T follicular helper cell (primary cell): Measurements from ENCODE around the gene POMP.
"Not testable (repeated sequence)": the region's sequence is repeated elsewhere in the genome, so short reads cannot be mapped to it uniquely, and the experiment has no call there.

Experiments used
- DNase-seq: peaks from one replicate; pipeline ENCODE4 v3.0.0-alpha.2; 2020; ENCODE audit warnings: low read depth

POMP gene

DNA sequence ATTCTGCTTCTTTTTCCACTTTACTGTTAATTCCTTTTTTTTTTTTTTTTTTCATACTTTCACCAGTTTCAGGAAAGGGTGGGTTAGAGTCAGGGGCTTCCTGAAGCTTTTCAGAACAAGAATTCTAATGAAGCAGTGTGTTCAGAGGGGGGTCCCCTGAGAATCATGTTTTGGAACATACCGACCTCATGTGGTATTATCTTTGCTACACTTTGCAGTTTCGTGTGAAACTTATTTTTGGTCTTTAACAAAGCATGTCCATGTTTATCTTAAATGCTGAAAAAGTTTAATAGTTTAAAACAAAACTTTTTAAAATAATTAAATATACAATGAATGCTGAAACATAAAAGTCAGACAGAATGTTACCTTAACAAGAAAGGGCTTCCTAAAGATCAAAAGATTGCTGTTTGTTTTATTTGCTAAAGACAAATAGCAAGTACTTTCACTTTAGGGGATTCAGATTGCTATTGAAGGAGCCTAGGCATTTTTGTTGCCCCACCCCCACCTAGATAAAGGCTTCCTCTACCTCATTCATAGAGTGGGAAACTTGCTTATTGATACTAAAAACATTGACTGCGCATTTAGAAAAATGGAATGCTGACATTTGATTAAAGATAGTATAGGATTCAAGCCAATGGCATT, 21.1 kb upstream of the POMP start:
- DNase-seq, result no peak

GRCh38 chr13:28638756-28639155, 20.2 kb upstream of the POMP start:
- no peak for DNase-seq

DNA sequence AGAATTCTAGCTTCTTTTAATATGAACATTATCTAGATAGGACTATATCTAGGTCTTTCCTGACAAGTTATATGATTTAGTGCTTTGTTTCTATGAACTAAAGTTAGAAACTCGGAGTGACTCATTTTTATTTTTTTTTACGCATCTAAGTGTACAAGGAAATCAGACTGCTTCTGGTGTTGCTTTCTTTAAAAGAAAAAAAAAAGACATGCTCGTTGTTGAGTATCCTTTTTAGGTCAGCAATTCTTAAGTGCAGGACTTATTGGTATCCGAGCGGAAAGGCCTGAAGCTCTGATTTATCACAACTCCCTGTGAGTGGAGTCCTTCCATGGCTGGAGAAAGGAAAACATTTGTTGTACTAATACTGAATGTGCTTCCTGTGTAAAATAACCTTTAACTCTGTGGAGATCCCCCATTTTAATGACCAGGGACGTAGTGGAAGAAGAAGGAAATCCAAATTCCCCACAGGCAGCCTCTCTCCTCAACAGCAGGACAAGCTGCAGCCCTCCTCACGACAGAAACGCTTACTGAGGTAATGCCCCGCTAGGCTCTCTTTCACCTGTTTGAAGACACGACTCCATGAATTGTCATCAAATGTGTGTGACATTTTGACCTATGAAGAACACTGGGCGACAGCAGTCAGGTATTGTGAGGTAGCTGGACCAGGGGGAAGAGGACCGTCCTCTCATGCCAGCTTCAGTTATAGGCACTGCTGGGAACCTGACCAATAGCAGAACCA, 17.9 kb upstream of the POMP start:
- no peak for DNase-seq

GRCh38 chr13:28641600-28641926, 17.4 kb upstream of the POMP start:
- DNase-seq, result no peak

DNA sequence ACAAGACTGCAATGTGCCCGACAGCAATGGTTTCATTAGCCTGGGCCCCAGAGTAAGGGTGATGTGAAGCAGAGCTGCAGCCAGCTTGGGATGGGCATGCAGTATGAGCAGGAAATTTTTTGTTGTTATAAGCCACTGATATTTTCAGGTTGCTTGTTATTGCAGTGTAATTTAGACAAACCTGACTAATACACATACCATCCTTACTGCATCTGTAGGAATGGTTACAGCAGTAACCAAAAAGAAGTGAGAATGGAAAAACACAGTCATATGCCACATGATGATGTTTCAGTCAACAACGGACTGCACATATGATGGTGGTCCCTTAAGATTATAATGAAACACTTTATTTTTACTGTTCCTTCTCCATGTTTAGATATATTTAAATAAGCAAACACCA, 8.6 kb upstream of the POMP start:
- no peak for DNase-seq

DNA sequence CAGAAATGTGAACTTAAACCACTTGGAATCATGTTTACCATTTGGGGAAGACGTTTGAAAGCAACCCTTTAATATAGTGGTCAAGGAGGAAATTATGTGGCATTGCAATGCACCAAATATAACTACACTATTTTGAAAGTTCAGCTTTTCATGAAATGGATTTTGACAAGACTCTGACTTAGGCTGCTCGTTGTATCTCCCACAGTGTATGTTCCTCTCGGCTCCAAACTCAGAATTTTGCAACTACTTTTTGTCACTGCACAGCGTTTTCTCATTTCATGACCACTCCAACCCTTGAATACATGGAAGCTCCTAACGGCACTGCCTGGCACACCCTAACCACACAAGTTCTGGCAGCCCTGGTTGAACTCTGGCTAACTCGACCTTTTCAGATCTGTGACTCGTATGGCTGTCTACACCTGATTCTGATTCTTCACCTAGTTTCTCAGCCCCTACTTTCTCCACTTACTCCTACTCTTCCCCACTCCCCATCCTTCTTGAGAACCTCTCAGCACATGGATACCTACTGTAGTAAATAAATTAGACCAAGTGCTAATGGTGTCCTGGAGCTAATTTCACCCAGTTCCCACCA, 7.0 kb upstream of the POMP start:
- no peak for DNase-seq

GRCh38 chr13:28653111-28653510, 5.8 kb upstream of the POMP start:
- no peak for DNase-seq

GRCh38 chr13:28654276-28654675, 4.7 kb upstream of the POMP start:
- no peak for DNase-seq

- DNase-seq, result no peak
These were observed 3.4 kb upstream of the POMP start for GRCh38 chr13:28655561-28655960.

GRCh38 chr13:28657784-28658538, 969 bp upstream of the POMP start:
- no peak for DNase-seq

DNA sequence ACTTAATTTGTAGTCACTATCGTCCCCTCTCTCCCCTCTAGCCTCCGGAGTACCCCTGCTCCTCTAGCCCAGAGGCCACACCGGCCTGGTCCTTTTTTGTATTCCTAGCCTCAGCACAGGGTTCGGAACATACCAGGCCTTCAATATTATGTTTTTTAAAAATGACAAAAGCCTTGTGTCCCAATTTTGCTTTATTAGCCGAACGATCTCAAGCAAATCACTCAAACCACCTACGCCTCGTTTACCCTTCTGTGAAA, 463 bp upstream of the POMP start:
- no peak for DNase-seq

GRCh38 chr13:28659621-28659970, 666 bp downstream of the POMP start:
- no peak for DNase-seq

DNA sequence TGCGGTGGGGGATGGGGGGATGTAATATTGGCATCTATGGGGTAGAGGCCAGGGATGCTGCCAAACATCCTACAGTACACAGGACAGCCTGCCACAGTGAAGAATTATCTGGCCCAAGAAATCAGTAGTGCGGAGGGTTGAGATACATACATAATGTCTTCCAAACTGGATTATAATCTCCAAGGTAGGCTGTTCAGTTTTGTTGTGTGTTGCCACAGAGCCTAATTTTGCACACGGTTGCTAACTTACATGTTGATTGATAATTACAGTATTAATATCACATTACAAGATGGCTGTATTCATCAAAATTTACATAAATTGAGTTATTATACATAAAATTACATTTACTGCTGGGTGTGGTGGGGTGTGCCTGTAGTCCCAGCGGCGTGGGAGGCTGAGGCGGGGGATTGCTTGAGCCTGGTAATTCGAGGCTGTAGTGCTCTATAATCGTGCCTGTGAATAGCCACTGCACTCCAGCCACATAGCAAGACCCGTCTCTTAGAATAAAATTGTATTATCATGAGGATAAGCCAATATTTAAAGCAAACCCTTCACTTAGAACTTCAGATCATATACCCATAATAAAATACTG, 8.1 kb downstream of the POMP start:
- no peak for DNase-seq

DNA sequence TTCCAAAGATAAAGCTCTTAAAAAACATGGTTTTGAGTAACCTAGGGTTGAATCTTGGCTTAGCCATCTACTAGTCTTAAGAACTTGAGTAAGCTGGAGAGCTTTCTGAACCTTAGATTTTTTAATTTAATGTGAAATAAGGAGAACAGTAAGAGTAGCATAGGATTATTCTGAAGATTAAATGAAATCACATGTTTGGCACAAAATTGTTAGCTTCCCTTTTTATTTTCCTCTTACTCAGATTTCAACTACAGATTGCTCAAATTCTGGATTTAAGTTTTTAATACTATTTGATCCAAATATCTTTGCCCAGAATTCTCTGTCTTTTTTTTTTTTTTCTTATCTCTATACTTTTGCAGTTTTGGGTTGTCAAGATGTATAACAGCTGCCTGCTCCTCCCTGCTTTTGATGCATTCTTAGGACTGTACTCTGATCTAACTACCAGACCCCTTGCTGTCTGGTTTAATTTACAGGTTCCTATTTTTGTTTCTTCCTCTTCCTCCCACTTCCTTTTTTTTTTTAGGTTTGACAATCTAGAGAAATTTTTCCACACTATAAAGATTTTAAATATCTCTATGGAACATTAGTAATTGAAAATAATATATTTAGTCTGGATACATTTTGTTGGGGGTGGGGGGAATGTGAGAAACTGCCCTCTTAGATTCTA, 12.3 kb downstream of the POMP start:
- DNase-seq, result no peak

- no peak for DNase-seq
These were observed 19.9 kb downstream of the POMP start for GRCh38 chr13:28678809-28679208.

DNA sequence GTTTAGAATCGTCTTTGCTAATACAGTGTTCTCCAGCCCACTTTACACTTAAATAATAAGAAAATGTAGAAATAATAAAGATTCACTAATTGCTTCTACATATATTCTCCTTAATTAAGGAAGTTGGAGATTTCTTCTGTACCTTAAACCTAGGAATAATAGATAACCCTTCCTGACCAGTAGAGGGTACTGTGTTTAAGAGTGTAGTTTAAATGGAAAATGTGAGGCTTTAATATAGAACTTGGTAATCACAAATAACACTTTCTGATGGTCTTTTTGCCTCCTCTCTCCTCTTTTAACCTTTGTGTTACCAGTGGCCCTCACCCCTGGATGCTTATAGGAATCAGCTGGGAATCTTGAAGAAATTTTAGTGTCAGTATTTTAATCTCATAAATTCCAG, 20.7 kb downstream of the POMP start:
- no peak for DNase-seq

DNA sequence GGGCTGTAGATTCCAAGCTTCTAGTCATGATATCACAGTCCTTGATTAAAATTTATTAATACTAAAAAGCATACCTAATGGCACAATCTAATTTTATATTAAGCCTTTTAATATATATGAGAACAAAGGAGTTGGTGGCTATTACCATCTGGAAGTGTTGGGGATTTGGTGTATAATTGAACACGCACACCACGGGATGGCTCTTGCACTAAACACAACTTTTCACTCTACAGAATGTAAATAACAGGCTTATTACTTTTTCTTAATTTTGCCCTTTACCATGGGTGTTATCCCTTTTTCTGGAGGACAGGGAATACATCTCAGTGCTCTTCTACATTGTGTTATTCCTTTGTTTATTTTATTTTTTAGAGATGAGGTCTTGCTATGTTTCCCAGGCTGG, 21.6 kb downstream of the POMP start:
- no peak for DNase-seq

- not testable (repeated sequence) for DNase-seq
These were observed 24.2 kb downstream of the POMP start for GRCh38 chr13:28683169-28683568.

DNA sequence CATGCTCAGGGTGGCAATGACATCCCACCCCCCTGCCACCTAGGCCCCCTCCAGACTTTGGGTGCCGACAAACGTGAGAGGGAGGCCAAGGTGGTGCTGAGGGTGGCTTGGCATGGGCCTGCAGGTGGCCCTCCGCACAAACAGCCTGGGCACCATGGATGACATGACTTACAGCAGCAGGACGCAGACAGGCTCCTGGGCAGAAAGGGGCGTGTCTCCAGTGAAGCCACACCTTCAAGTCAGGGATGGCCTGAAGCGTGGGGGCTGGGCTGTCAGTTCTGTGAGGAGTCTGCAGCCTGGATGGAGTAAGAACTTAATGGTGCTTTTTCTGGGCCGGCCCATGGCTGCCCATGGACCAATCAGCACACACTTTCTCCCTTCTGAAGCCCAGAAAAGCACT, 25.3 kb downstream of the POMP start:
- DNase-seq, result no peak

DNA sequence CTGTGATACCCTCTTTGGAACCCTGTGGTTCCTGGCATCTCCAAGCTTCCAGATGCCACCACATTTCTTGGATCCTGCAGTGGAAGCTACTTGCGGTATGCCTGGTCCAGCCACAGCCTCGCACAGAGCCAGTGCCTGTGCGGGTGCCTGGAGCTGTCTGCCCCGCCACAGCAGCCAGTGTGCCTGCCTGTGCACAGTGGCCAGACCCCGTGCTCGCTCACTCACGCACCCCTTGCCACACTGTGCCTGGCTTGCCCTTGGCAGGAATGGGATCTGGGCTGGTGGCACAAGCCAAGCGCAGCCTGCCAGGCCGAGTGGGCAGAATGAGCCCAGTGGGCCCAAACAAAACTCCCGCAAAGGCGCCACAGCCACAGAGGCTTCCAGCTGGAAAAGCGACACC, 26.2 kb downstream of the POMP start:
- DNase-seq, result no peak

DNA sequence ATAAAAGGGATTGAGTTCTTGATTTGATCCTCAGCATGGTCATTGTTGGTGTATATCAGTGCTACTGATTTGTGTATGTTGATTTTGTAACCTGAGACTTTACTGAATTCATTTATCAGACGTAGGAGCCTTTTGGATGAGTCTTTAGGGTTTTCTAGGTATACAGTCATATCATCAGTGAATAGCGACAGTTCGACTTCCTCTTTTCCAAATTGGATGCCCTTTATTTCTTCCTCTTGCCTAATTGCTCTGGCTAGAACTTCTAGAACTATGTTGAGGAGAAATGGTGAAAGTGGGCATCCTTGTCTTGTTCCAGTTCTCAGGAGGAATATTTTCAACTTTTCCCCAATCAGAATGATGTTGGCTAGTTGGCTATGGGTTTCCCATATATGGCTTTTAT, 27.0 kb downstream of the POMP start:
- no peak for DNase-seq
